HEK293 (cell line): ENCODE measurements around the gene HS1BP3.

Source experiments
- CTCF ChIA-PET: fragments of 350-600 bp; formaldehyde crosslinking; extraction: SDS; loops from one replicate; lab custom pipeline; 2021; ENCODE audit warnings: antibody characterized with exemption; lab: Yijun Ruan, JAX
- POLR2A ChIA-PET: fragments of 300-600 bp; formaldehyde crosslinking; extraction: SDS; loops from one replicate; lab custom pipeline; 2020; ENCODE audit warnings: antibody characterized with exemption, inconsistent platforms; lab: Yijun Ruan, JAX
- H3K27ac ChIP-seq: fragments of 200-500 bp; sonication (Bioruptor generic); 2 replicates; pipeline ENCODE4 v1.5.1; 2014; ENCODE audit warnings: low read depth, low read length, control low read depth, inconsistent platforms; ENCODE audit errors: extremely low read depth
- H3K36me3 ChIP-seq, 2 experiments: fragments of 200-500 bp in 1 of 2; sonication (Bioruptor generic) in 1 of 2; 1 replicate in 1 of 2; 2 replicates in 1 of 2; pipeline ENCODE4 v1.5.1; 2014 to 2017; ENCODE audit warnings: inconsistent platforms in 2 of 2, low read length in 2 of 2; ENCODE audit not compliant: control insufficient read depth in 2 of 2, insufficient read depth in 1 of 2
- H3K4me1 ChIP-seq: fragments of 200-500 bp; sonication (Bioruptor generic); 2 replicates; pipeline ENCODE4 v1.5.1; 2014; ENCODE audit warnings: mild to moderate bottlenecking, low read length, inconsistent platforms; ENCODE audit not compliant: control insufficient read depth, insufficient read depth
- H3K4me3 ChIP-seq: 2 replicates; pipeline ENCODE4 v1.5.1; 2011; ENCODE audit warnings: low read depth, mild to moderate bottlenecking, control low read depth, low read length, moderate library complexity
- H3K9me3 ChIP-seq: fragments of 200-500 bp; sonication (Bioruptor generic); 2 replicates; pipeline ENCODE4 v1.5.1; 2014; ENCODE audit warnings: low read depth, low read length, inconsistent platforms; ENCODE audit not compliant: control insufficient read depth, insufficient read depth
- KLF9 ChIP-seq: fragments of 450-650 bp; formaldehyde crosslinking; IDR thresholded peaks from 2 replicates; pipeline ENCODE4 v1.5.1; 2016; ENCODE audit warnings: missing biosample characterization, missing genetic modification characterization, low read depth
- PRDM10 ChIP-seq: fragments of 450-650 bp; formaldehyde crosslinking; IDR thresholded peaks from 2 replicates; pipeline ENCODE4 v1.5.1; 2016; ENCODE audit warnings: missing biosample characterization, missing genetic modification characterization
- ZFP41 ChIP-seq: fragments of 450-650 bp; formaldehyde crosslinking; IDR thresholded peaks from 2 replicates; pipeline ENCODE4 v1.5.1; 2016; ENCODE audit warnings: missing biosample characterization, missing genetic modification characterization, borderline replicate concordance
- ZNF416 ChIP-seq: fragments of 450-650 bp; formaldehyde crosslinking; IDR thresholded peaks from 2 replicates; pipeline ENCODE4 v1.5.1; 2016; ENCODE audit warnings: missing biosample characterization, missing genetic modification characterization
- ZNF423 ChIP-seq: fragments of 450-650 bp; formaldehyde crosslinking; IDR thresholded peaks from 2 replicates; pipeline ENCODE4 v1.5.1; 2016; ENCODE audit warnings: missing biosample characterization, missing genetic modification characterization
- ZNF510 ChIP-seq: fragments of 450-650 bp; formaldehyde crosslinking; IDR thresholded peaks from 2 replicates; pipeline ENCODE4 v1.5.1; 2018; ENCODE audit warnings: mild to moderate bottlenecking, missing genetic modification characterization, missing biosample characterization; ENCODE audit not compliant: insufficient replicate concordance
- ZNF544 ChIP-seq: fragments of 450-650 bp; formaldehyde crosslinking; IDR thresholded peaks from 2 replicates; pipeline ENCODE4 v1.5.0; 2017; ENCODE audit warnings: missing biosample characterization, missing genetic modification characterization
- ZNF561 ChIP-seq: fragments of 450-650 bp; IDR thresholded peaks from 2 replicates; pipeline ENCODE4 v1.5.1; 2018; ENCODE audit warnings: missing biosample characterization, missing genetic modification characterization, borderline replicate concordance
- ZNF600 ChIP-seq: fragments of 450-650 bp; formaldehyde crosslinking; IDR thresholded peaks from 2 replicates; pipeline ENCODE4 v1.5.1; 2016; ENCODE audit warnings: missing biosample characterization, missing genetic modification characterization
- ZNF639 ChIP-seq: fragments of 450-650 bp; formaldehyde crosslinking; IDR thresholded peaks from 2 replicates; pipeline ENCODE4 v1.5.1; 2016; ENCODE audit warnings: missing biosample characterization, missing genetic modification characterization
- ZSCAN4 ChIP-seq: fragments of 450-650 bp; formaldehyde crosslinking; IDR thresholded peaks from 2 replicates; pipeline ENCODE4 v1.5.1; 2017; ENCODE audit warnings: missing biosample characterization, missing genetic modification characterization
- TF ChIP-seq, protein P1 (sequence below): fragments of 450-650 bp; formaldehyde crosslinking; IDR thresholded peaks from 2 replicates; pipeline ENCODE4 v1.5.1; 2017; ENCODE audit warnings: missing biosample characterization, missing genetic modification characterization
- TF ChIP-seq, protein P2 (sequence below): fragments of 450-650 bp; formaldehyde crosslinking; conservative IDR thresholded peaks from 2 replicates; pipeline ENCODE4 v1.5.1; 2016; ENCODE audit warnings: low read depth, missing biosample characterization, missing genetic modification characterization
- TF ChIP-seq, protein P3 (sequence below): fragments of 450-650 bp; formaldehyde crosslinking; optimal IDR thresholded peaks from 2 replicates; pipeline ENCODE3; 2016; ENCODE audit warnings: missing biosample characterization, mild to moderate bottlenecking, missing genetic modification characterization
- TF ChIP-seq, protein P4 (sequence below): fragments of 450-650 bp; formaldehyde crosslinking; IDR thresholded peaks from 2 replicates; pipeline ENCODE4 v1.5.1; 2016; ENCODE audit warnings: missing biosample characterization, missing genetic modification characterization

Gene HS1BP3

GRCh38 chr2:20594957-20595356 lies 55.9 kb downstream of the HS1BP3 start:
- H3K36me3 ChIP-seq, result no peaks in the 10 kb centered on the region
- POLR2A ChIA-PET, result interaction anchor here (0.7 to 4.2 kb wide), 2 partner anchors 147 to 244 kb away, joined by 3 to 29 read pairs; partner anchors contain the start of gene RHOB
- no peak overlapping the region for H3K27ac ChIP-seq
- TF ChIP-seq, protein P1, sequence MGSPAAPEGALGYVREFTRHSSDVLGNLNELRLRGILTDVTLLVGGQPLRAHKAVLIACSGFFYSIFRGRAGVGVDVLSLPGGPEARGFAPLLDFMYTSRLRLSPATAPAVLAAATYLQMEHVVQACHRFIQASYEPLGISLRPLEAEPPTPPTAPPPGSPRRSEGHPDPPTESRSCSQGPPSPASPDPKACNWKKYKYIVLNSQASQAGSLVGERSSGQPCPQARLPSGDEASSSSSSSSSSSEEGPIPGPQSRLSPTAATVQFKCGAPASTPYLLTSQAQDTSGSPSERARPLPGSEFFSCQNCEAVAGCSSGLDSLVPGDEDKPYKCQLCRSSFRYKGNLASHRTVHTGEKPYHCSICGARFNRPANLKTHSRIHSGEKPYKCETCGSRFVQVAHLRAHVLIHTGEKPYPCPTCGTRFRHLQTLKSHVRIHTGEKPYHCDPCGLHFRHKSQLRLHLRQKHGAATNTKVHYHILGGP, result no peak
- TF ChIP-seq ZNF639 (tag by site-specific recombination) (no peak), KLF9 (tag by site-specific recombination) (no peak), PRDM10 (tag by site-specific recombination) (no peak), ZNF423 (tag by site-specific recombination) (no peak), ZSCAN4 (no peak), ZNF510 (no peak), ZNF561 (tag by site-specific recombination) (no peak), ZNF544 (tag by site-specific recombination) (no peak), ZNF416 (no peak), ZNF600 (no peak), ZFP41 (tag by site-specific recombination) (no peak)
- TF ChIP-seq, protein P2, sequence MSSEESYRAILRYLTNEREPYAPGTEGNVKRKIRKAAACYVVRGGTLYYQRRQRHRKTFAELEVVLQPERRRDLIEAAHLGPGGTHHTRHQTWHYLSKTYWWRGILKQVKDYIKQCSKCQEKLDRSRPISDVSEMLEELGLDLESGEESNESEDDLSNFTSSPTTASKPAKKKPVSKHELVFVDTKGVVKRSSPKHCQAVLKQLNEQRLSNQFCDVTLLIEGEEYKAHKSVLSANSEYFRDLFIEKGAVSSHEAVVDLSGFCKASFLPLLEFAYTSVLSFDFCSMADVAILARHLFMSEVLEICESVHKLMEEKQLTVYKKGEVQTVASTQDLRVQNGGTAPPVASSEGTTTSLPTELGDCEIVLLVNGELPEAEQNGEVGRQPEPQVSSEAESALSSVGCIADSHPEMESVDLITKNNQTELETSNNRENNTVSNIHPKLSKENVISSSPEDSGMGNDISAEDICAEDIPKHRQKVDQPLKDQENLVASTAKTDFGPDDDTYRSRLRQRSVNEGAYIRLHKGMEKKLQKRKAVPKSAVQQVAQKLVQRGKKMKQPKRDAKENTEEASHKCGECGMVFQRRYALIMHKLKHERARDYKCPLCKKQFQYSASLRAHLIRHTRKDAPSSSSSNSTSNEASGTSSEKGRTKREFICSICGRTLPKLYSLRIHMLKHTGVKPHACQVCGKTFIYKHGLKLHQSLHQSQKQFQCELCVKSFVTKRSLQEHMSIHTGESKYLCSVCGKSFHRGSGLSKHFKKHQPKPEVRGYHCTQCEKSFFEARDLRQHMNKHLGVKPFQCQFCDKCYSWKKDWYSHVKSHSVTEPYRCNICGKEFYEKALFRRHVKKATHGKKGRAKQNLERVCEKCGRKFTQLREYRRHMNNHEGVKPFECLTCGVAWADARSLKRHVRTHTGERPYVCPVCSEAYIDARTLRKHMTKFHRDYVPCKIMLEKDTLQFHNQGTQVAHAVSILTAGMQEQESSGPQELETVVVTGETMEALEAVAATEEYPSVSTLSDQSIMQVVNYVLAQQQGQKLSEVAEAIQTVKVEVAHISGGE, result no peak
- TF ChIP-seq, protein P3, sequence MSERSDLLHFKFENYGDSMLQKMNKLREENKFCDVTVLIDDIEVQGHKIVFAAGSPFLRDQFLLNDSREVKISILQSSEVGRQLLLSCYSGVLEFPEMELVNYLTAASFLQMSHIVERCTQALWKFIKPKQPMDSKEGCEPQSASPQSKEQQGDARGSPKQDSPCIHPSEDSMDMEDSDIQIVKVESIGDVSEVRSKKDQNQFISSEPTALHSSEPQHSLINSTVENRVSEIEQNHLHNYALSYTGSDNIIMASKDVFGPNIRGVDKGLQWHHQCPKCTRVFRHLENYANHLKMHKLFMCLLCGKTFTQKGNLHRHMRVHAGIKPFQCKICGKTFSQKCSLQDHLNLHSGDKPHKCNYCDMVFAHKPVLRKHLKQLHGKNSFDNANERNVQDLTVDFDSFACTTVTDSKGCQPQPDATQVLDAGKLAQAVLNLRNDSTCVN, result no peak
- TF ChIP-seq, protein P4, sequence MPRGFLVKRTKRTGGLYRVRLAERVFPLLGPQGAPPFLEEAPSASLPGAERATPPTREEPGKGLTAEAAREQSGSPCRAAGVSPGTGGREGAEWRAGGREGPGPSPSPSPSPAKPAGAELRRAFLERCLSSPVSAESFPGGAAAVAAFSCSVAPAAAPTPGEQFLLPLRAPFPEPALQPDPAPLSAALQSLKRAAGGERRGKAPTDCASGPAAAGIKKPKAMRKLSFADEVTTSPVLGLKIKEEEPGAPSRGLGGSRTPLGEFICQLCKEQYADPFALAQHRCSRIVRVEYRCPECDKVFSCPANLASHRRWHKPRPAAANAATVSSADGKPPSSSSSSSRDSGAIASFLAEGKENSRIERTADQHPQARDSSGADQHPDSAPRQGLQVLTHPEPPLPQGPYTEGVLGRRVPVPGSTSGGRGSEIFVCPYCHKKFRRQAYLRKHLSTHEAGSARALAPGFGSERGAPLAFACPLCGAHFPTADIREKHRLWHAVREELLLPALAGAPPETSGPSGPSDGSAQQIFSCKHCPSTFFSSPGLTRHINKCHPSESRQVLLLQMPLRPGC (tag by site-specific recombination), result no peak
- CTCF ChIA-PET, result interaction anchor here (1.6 kb wide), 1 partner anchor 41 kb away, joined by 5 read pairs; no protein-coding TSS in a partner anchor
- no peak overlapping the region for H3K4me3 ChIP-seq
- H3K9me3 ChIP-seq, result no peaks in the 10 kb centered on the region
- H3K4me1 ChIP-seq, result no peaks in the 10 kb centered on the region
